ENCODE measurements around the gene RFESD. TPM values are rescaled to one million over a fixed set of nuclear protein-coding genes. Genes with fewer than 3 reads are reported as not detected.
A peak's percentile ranks its signal among the peaks of the same experiment; 100 is the strongest.
"Not testable (repeated sequence)": the region's sequence is repeated elsewhere in the genome, so short reads cannot be mapped to it uniquely, and the experiment has no call there.

RFESD gene
- total RNA-seq, 2 donors from 2014 or later = 4.0 to 4.8 TPM

DNA sequence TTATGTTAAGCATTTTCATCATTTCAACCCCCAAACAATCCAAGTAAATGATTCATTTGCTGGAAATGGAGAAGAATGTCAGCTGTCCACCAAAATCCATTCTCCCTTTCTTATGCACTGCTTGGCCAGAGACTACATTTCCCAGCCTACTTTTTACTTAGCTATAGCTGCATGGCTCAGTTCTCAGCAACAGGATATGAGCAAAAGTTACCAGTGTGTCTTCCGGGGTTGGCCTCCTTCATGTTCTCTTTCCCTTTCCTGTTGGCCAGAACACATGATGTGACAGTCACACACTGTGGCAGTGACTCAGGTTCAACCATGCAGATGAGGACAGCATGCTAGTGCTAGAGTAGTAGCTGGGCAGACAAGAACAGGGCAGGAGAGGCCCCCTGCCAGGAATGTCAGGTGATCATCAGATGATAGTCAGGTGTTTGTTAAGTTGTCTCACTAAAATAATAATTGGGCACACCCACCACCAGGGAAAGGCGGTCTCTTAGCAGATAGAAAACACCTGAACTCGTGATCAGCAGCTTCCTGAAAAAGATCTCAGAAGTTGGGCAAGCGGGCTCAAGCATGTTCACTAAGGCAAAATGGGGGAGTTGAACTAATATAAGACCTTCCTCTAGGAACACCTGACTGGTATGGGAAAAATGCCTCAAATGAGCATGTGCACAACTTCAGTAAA lies 14.4 kb upstream of the RFESD start:
- DNase-seq = peak; percentile 77 to 81
- H3K9me3 Mint-ChIP-seq = peaks cover 4 to 6% of the 10 kb centered on the region in 2 donors
- H3K27ac Mint-ChIP-seq = peak overlapping the region; percentile 94
- no peaks in the 10 kb centered on the region for H3K27me3 Mint-ChIP-seq (ENCODE audit: low read depth)
- peak; percentile 99 for ATAC-seq (replicated peaks in 1 of 2)
- peak overlapping the region; percentile 40 to 53 for H3K4me3 Mint-ChIP-seq
- H3K36me3 Mint-ChIP-seq (ENCODE audit: insufficient read depth in 2 of 2) = peaks cover 6 to 12% of the 10 kb centered on the region in 2 donors
- H3K4me1 Mint-ChIP-seq (ENCODE audit: low read depth) = peaks cover 18% of the 10 kb centered on the region

DNA sequence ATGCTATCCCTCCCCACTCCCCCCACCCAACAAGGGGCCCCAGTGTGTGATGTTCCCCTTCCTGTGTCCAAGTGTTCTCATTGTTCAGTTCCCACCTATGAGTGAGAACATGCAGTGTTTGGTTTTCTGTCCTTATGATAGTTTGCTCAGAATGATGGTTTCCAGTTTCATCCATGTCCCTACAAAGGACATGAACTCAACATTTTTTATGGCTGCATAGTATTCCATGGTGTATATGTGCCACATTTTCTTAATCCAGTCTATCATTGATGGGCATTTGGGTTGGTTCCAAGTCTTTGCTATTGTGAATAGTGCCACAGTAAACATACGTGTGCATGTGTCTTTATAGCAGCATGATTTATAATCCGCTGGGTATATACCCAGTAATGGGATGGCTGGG lies 13.6 kb upstream of the RFESD start:
- not testable (repeated sequence) for H3K27me3 Mint-ChIP-seq (ENCODE audit: low read depth); H3K9me3 Mint-ChIP-seq; DNase-seq; H3K27ac Mint-ChIP-seq; H3K4me3 Mint-ChIP-seq; ATAC-seq (replicated peaks in 1 of 2)
- Mint-ChIP-seq H3K36me3 (ENCODE audit: insufficient read depth in 2 of 2) (peaks cover 6 to 12% of the 10 kb centered on the region in 2 donors), H3K4me1 (ENCODE audit: low read depth) (peaks cover 18% of the 10 kb centered on the region)

DNA sequence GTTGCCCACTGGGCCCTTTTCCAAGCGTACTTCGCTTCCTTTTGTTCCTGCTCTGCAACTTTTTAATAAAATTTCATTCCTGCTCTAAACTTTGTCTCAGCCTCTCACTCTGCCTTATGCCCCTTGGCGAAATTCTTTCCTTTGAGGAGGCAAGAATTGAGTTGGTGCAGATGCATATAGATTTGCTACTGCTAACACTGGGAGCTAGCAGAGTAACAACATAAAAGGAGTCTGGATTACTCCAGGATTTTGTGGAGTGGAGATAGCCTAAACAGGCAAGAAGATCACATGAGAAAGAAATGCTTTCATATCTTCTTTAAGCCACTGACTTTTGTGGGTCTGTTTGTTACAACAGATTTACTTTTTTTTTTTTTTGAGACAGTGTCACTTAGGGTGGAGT lies 12.9 kb upstream of the RFESD start:
- no peak overlapping the region for H3K27ac Mint-ChIP-seq
- ATAC-seq (replicated peaks in 1 of 2) = no peak

DNA sequence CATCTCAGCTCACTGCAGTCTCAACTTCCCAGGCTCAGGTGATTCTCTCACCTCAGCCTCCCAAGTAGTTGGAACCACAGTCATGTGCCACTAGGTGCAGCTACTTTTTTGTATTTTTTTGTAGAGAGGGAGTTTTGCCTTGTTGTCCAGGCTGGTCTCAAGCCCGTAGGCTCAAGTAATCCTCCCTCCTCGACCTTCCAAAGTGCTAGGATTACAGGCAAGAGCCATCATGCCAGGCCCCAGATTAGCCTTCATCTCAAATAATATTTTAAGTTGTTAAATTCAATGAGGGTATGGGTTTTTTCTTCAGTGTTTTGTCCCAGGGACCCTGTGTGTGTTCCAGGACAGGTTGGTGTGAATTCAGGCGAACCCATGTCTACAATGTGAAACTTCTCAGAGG lies 12.5 kb upstream of the RFESD start:
- Mint-ChIP-seq H3K9me3 (peaks cover 4 to 6% of the 10 kb centered on the region in 2 donors), H3K36me3 (ENCODE audit: insufficient read depth in 2 of 2) (peaks cover 6 to 12% of the 10 kb centered on the region in 2 donors), H3K4me1 (ENCODE audit: low read depth) (peaks cover 18% of the 10 kb centered on the region)

More for the DNA sequence above, 12.9 kb upstream of the RFESD start:
- DNase-seq = no peak
- Mint-ChIP-seq H3K9me3 (peaks cover 4 to 6% of the 10 kb centered on the region in 2 donors), H3K27me3 (ENCODE audit: low read depth) (no peaks in the 10 kb centered on the region), H3K4me3 (no peak overlapping the region), H3K36me3 (ENCODE audit: insufficient read depth in 2 of 2) (peaks cover 6 to 12% of the 10 kb centered on the region in 2 donors), H3K4me1 (ENCODE audit: low read depth) (peaks cover 18% of the 10 kb centered on the region)

DNA sequence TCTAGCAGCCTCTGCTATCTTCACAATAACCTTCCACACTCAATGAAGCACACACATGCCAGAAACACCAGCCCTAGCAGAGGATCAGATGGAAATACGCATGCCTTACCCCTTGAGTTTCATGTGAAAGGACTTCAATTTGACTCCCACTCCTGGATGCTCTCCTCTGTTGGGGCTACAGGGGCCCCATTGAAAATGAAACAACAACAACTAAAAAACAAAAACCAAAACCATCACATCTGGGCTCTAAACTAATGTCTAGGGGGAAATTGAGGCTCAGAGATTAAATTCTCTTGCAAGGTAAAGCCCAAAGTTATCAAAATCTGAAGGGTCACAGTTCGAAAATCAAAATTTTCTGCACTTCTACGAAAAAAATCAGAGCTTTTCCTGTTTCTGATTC lies 7.9 kb upstream of the RFESD start:
- ATAC-seq (replicated peaks in 1 of 2) = no peak
- H3K9me3 Mint-ChIP-seq = no peaks in the 10 kb centered on the region
- DNase-seq = no peak
- no peaks in the 10 kb centered on the region for H3K4me1 Mint-ChIP-seq (ENCODE audit: low read depth)
- no peak overlapping the region for H3K27ac Mint-ChIP-seq
- H3K36me3 Mint-ChIP-seq (ENCODE audit: insufficient read depth in 2 of 2) = peaks cover under 1% of the 10 kb centered on the region in 2 donors
- no peak overlapping the region for H3K4me3 Mint-ChIP-seq
- H3K27me3 Mint-ChIP-seq (ENCODE audit: low read depth) = no peaks in the 10 kb centered on the region

More for the DNA sequence above, 12.5 kb upstream of the RFESD start:
- DNase-seq (no peak), ATAC-seq (replicated peaks in 1 of 2) (no peak)
- H3K4me3 Mint-ChIP-seq = no peak overlapping the region
- H3K27ac Mint-ChIP-seq = no peak overlapping the region
- no peaks in the 10 kb centered on the region for H3K27me3 Mint-ChIP-seq (ENCODE audit: low read depth)

DNA sequence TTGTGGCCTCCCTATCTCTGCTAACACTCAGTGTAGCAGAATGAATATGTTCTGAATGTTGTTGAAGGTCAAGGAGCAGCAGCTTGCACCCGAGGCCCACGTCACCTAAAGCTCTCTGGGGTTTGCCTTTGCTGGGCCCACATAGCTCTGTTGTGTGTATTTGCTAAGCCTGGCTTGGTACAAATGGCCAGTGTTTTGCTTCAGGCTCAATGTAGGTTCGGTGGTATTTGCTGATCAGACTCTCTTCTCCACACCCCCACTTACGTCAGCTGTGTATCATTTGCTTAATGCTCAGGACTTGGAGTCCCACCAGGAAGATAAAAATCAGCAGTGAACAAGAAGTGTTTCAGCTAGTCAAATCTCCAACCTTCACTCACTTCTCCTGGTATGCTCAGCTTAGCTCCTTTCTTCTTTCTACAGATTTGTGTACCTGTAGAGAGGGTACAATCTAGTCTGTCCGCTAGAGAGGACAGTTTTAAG lies 4.8 kb upstream of the RFESD start:
- Mint-ChIP-seq H3K27ac (no peak overlapping the region), H3K4me1 (ENCODE audit: low read depth) (peaks cover 23% of the 10 kb centered on the region), H3K9me3 (no peaks in the 10 kb centered on the region), H3K36me3 (ENCODE audit: insufficient read depth in 2 of 2) (no peaks in the 10 kb centered on the region), H3K4me3 (no peak overlapping the region), H3K27me3 (ENCODE audit: low read depth) (no peaks in the 10 kb centered on the region)
- DNase-seq (no peak), ATAC-seq (replicated peaks in 1 of 2) (no peak)

DNA sequence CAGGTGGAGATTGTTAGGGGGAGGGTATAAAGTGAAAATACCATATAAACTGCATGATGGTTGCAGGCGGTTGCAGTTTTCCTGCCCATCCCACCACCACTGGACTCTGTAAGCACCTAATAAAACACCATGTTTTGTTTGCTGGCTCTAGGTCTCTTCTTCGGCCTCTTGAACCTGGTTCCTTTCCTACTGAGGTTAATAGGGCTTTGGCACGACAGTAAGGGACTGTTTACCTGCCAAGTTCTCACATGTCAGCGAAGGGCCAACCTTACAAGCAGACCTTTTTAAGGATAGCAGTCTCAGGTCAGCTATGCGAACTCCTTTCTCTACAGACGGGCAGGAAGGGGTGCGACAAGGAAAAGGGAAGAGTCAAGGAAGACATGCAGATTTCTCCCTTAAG lies 3.4 kb upstream of the RFESD start:
- no peak for DNase-seq
- ATAC-seq (replicated peaks in 1 of 2) = no peak
- Mint-ChIP-seq H3K4me1 (ENCODE audit: low read depth) (peaks cover 27% of the 10 kb centered on the region), H3K36me3 (ENCODE audit: insufficient read depth in 2 of 2) (no peaks in the 10 kb centered on the region), H3K27me3 (ENCODE audit: low read depth) (no peaks in the 10 kb centered on the region), H3K9me3 (no peaks in the 10 kb centered on the region), H3K4me3 (no peak overlapping the region), H3K27ac (no peak overlapping the region)

DNA sequence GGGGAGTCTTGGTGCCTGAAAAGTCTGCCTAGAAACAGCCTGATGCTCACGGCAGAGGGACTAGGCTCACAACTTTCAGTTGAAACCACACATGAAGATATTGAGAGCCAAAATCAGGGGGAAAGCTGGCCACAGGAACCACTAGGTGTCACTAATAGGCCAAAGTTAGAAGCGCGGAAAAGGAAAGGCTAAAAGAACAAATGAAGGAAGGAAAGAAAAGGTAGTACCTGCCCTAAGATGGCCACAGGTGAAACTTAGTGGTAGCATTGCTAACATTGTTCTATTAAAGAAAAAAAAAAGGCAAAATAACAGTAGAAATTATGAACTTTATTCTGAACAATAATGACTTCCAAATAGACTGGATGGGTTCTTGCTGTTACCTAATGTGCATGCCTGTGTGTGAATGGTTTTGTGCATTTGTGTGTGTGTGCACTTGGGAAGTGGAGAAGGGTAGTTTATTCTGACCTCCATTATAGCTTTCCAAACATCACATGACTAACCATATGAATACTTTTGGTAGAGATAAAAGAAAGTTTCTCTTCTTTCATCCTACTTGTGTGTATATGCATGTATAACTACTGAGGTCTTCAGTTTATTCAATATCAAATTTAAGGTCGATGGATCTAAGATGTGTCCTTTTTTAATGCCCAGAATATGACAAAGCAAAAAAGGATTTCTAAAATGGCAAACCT lies 2.1 kb upstream of the RFESD start:
- Mint-ChIP-seq H3K36me3 (ENCODE audit: insufficient read depth in 2 of 2) (no peaks in the 10 kb centered on the region), H3K4me1 (ENCODE audit: low read depth) (peaks cover 29% of the 10 kb centered on the region), H3K27me3 (ENCODE audit: low read depth) (no peaks in the 10 kb centered on the region), H3K27ac (no peak overlapping the region), H3K9me3 (no peaks in the 10 kb centered on the region), H3K4me3 (peak overlapping the region in 1 of 2 donors; percentile 9)
- ATAC-seq (replicated peaks in 1 of 2) = no peak
- peak; percentile 34 to 54 for DNase-seq

DNA sequence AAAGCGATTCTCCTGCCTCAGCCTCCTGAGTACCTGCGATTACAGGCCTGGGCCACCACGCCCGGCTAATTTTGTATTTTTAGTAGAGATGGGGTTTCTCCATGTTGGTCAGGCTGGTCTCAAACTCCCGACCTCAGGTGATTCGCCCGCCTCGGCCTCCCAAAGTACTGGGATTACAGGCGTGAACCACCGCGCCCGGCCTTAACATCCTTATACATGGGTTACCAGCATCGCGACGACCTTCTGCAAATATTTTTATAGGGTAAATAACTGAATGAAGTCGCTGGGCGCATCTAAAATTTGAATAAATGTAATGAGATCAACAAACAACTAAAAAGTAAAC lies 380 bp upstream of the RFESD start:
- Mint-ChIP-seq H3K4me3 (peak overlapping the region; percentile 81 to 86), H3K4me1 (ENCODE audit: low read depth) (peaks cover 29% of the 10 kb centered on the region), H3K27ac (peak overlapping the region; percentile 70)
- H3K9me3 Mint-ChIP-seq; H3K36me3 Mint-ChIP-seq (ENCODE audit: insufficient read depth in 2 of 2); H3K27me3 Mint-ChIP-seq (ENCODE audit: low read depth); DNase-seq; ATAC-seq (replicated peaks in 1 of 2): not testable (repeated sequence)

DNA sequence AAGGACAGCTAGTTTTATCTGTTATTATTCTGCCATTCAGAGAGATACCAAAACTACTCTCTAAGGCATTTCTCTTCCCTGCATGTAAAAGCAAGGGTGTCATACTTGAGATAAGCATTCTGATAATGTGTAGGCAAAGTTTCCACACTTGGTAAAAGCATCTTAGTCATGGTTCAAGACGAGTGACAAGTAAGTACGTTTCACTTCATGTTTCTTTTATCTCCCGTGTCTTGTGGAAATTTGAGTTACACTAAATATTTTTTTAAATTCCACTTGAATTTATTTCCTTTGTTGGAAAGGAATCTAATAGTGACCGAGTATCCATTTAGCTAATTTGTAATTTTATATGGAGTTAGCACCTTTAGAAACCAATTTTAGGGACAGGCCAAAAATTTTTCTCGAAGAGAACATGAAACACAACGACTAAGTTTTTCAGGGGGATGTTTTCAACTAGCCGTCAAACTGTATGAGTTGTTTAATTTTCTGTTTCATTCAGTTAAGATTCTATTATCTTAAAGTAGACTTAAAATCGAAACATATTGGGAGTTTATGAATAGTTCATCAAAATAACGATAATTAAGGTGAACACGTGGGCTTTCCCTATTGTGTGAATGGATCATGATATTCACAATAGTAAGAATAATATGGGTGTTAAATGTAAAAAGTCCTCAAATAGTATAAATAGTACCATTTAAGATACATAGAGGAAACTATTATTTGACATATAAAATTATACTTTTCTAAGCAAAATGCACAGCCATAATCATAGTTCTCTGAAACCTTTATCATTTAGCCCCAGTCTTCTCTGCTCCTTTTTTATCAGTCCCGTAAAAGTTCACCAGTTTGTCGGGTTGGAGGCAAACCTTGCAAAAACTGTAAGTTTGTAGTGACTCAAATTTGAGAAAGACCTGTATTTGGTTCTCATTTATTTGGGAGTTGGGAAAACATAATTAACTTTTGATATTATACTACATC lies 1.6 kb downstream of the RFESD start:
- Mint-ChIP-seq H3K27ac (peak overlapping the region; percentile 91), H3K27me3 (ENCODE audit: low read depth) (no peaks in the 10 kb centered on the region), H3K9me3 (no peaks in the 10 kb centered on the region), H3K4me1 (ENCODE audit: low read depth) (peaks cover 29% of the 10 kb centered on the region), H3K4me3 (peak overlapping the region; percentile 81 to 86), H3K36me3 (ENCODE audit: insufficient read depth in 2 of 2) (peaks cover 0 to 3% of the 10 kb centered on the region in 2 donors)
- peak; percentile 34 to 36 for ATAC-seq (replicated peaks in 1 of 2)
- DNase-seq = no peak

DNA sequence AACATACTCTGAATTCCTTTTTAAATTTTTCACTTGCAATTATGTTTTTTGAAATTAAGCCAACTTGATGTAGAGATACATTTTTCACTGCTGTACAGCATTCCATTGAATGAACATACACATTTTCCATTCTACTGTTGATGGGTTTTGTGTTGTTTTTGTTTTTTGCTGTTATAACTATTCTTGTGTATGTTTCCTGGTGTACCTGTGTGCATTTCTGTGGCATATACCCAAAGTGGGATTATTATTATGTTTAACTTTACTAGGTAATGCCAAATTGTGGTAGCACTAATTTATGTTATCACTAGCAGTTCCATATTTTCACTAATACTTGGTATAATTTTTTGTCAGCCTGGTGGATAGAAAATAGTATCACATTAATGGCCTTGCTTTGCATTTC lies 2.7 kb downstream of the RFESD start:
- H3K4me3 Mint-ChIP-seq = peak overlapping the region in 1 of 2 donors; percentile 9
- peaks cover 25% of the 10 kb centered on the region for H3K4me1 Mint-ChIP-seq (ENCODE audit: low read depth)
- H3K36me3 Mint-ChIP-seq (ENCODE audit: insufficient read depth in 2 of 2) = peaks cover 0 to 3% of the 10 kb centered on the region in 2 donors
- no peaks in the 10 kb centered on the region for H3K9me3 Mint-ChIP-seq
- DNase-seq (no peak), ATAC-seq (replicated peaks in 1 of 2) (no peak)
- H3K27me3 Mint-ChIP-seq (ENCODE audit: low read depth) = no peaks in the 10 kb centered on the region
- H3K27ac Mint-ChIP-seq = no peak overlapping the region

DNA sequence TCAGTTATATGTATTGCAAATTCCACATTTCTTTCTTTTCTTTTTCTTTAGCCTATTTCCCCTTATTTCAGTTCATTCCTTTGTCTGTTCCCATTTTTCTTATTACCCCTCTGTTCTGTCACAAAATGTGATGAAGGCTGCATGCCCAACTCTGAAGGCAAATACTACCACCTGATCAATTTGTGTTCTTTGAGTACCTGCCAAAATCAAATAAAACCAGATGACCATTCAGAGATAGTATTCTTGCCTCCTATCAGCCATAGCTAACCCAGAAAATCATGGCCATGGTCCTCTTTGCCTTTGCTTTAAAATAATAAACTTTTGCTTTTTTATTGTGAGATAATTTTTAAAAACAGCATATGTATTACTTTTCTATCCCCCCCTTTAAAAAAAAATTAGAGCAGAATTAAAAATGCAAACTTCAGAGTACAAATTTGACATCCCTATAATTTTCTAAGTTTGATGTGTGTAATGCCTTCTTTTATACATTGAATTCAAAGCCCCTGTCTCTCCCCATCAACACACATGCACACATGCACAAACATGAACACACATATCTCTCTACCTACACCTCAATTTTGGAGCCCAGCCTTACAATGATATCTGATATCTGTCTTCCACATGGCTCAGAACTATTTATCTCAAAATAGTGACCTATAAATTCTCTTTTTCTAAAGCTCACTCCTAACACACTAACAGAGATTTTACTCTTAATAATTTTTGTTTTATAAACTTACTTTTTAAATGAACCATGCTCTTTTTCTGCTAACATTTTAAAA lies 3.5 kb downstream of the RFESD start:
- H3K9me3 Mint-ChIP-seq = no peaks in the 10 kb centered on the region
- DNase-seq (no peak), ATAC-seq (replicated peaks in 1 of 2) (no peak)
- no peak overlapping the region for H3K4me3 Mint-ChIP-seq
- no peak overlapping the region for H3K27ac Mint-ChIP-seq
- H3K4me1 Mint-ChIP-seq (ENCODE audit: low read depth) = peaks cover 19% of the 10 kb centered on the region
- H3K36me3 Mint-ChIP-seq (ENCODE audit: insufficient read depth in 2 of 2) = peaks cover 0 to 3% of the 10 kb centered on the region in 2 donors
- no peaks in the 10 kb centered on the region for H3K27me3 Mint-ChIP-seq (ENCODE audit: low read depth)
